ENCODE data around the gene TIMM21.

DNA sequence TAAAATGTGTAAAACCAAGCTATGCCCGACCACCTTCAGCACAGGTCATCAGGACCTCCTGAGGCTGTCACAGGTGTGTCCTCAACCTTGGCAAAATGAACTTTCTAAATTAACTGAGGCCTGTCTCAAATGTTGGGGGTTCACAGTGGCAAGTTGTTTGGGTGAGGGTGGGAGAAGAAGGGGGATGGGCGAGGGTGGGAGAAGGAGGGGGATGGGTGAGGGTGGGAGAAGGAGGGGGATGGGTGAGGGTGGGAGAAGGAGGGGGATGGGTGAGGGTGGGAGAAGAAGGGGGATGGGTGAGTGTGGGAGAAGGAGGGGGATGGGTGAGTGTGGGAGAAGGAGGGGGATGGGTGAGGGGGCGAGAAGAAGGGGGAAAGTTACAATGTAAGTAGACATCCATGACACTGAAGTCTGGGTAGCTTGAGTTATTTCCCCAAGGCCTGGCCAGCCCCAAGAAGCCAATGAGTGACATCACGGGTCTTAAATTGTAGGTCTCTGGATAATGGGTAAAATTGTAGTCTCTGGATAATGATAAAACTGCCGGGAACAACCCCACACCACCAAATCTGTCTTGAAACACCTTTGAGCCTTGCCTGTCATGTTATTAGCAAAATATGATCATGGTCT, 56.3 kb downstream of the TIMM21 start:
- no peak for TF ChIP-seq POLR2A (IDR thresholded peaks at IDR 0.05)
- no peak for TF ChIP-seq CTCF (IDR thresholded peaks at IDR 0.05)
